M059J (cell line): ENCODE data around the gene PPP6R3. TPM values are rescaled to one million over a fixed set of nuclear protein-coding genes. Genes with fewer than 3 reads are reported as not detected.

Experiments used
- DNase-seq: peaks from one replicate; pipeline ENCODE4 v3.0.0-alpha.2; 2012; ENCODE audit warnings: low read depth
- total RNA-seq: library from RNA; depleted of rRNA; stranded (reverse); fragments of >200 nt; shearing (Covaris generic); gene quantifications from 2 replicates; pipeline ENCODE4 v1.2.3, GENCODE V29; 2014

PPP6R3 gene
- total RNA-seq, 1 experiment from 2014 or later: 104 TPM

- DNase-seq: no peak
Observed at GRCh38 chr11:68495220-68495729, 34.7 kb downstream of the PPP6R3 start.

GRCh38 chr11:68495872-68496271 lies 35.3 kb downstream of the PPP6R3 start:
- no peak for DNase-seq

DNA sequence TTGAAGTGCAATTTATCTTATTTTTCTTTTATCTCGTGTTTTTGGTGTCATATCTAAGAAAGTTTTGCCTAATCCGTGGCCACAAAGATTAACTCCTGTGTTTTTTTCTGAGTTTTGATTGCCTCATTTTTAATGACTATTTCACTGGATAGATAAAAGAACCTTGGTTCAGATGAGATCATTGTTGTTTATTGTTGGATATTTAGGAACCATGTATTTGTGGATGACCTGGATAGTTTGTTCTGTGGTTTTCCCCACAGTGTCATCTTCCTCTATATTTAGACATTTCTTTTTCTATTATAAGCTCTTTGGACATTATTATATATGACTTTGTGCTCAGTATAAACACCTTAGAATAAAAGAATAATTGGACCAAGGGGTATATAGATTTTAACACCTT lies 37.2 kb downstream of the PPP6R3 start:
- no peak for DNase-seq

GRCh38 chr11:68498321-68498720 lies 37.8 kb downstream of the PPP6R3 start:
- no peak for DNase-seq

GRCh38 chr11:68498903-68499883 lies 38.6 kb downstream of the PPP6R3 start:
- no peak for DNase-seq

DNA sequence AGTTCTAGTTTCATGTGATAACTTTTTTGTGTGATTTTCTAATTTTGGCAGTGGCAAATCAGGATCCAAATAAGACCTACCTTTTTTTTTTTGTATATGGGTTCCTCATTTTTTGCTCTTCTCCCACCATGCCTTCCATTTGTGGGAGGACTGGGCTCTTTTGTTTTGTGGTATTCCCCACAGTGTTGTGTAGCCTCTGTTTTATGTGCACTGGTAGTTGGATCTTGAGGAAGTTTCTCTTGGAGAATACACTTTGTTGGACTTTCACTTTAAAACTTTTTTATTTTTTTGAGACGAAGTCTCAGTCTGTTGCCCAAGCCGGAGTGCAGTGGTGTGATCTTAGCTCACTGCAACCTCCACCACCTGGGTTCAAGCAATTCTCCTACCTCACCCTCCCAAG lies 39.7 kb downstream of the PPP6R3 start:
- no peak for DNase-seq

DNA sequence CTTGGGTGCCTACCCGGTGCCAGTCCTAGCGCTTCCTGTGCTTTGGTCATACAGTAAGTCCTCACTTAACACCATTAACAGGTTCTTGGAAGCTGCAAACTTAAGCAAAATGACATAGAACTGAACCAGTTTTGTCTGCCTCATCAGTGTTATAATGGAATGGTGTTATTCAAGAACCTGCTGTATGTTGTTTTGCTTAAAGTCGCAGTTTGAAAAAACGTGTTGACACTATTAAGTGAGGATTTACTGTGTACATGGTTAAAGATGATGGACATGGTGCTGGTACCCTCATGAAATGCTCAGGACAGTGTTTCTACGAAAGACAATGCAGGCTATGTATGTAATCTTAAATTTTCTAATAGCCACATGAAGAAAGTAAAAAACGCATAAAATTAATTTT lies 41.3 kb downstream of the PPP6R3 start:
- DNase-seq: no peak

DNA sequence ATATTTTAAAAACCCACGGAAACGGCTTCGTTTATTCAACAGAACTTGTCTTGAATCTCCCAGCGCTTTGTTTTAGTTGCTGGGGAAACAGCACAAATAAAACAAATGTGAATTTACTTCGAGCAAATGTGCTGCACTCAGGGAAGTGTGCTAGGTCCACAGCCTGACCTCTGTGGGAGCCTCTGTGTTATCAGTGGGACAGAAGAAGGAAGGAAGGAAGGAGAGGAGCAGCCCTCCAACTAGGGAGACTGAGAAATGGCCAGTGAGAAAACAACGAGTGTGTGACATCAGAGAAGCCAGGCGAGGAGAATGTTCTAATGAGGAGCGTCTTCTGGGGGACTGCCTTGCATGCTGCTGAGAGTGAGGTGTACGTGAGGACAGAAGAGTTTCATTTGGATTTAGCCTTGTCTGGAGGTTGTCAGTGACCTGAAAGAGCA lies 42.7 kb downstream of the PPP6R3 start:
- DNase-seq: peak; percentile 40

DNA sequence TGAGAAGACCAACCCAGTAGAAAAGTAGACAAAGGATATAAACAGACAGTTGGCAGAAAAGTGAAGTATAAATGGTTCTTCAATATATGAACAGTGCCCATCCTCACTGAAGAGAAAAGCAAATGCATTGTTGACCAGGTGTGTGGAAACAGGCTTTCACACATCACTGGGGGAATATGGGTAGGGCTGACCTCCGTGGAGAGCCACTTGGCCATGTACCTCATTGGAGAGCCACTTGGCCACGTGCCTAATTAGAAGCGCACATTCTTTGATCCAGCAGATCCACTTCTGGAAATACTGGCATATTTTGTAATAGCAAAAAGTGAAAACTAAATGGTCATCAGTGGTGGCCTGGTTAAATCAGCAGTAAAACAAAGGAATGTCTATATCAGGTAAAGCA lies 43.2 kb downstream of the PPP6R3 start:
- no peak for DNase-seq

DNA sequence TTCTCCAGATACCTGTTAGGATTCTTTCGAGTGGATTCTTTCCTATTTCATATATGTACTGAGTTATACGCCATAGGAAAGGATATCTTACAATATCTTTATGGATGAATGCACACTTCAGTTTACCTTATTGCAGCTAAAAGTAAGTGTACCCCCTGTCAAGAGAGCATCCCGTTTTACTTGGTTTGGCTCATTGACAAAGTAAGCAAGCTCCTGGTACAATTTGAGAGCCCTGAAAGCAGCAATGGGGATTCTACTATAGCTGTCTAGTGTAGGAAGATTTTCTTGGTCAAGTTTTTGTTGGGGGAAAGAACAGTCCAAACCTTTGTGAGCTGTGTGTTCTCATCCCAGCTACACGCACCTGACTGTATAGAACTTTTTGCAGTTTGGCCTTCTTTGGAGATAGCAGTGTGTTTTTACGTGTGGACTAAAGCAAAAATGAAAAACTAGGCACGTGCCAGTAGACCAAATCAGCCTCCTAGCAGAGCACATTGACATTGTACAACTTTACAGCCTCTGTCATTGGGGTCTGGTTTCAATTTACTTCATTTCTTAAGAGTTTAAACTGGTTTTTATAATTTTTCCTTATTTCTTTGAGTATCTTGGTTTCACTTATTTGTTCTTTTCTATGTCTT lies 44.0 kb downstream of the PPP6R3 start:
- no peak for DNase-seq

- DNase-seq: no peak
Observed at GRCh38 chr11:68505596-68505995, 45.0 kb downstream of the PPP6R3 start.

DNA sequence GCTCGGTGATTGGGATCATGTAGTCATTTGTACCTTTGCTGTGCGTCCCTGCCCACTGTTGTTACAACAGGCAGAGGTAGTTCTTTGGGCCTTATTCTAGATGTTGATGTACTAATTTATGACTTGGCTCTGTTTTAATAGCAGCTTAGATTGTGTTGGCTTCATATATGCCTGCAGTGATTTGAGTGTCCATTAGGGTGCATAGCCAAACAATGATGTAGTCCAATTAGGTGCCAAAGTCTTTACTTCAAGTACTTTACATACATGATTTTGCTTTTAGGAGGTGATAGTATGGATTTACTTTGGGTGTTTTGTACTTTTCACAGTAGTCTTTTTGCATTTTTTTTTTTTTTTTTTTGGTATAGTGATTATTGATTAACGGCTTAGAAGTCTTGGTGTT lies 46.4 kb downstream of the PPP6R3 start:
- DNase-seq: peak; percentile 11

DNA sequence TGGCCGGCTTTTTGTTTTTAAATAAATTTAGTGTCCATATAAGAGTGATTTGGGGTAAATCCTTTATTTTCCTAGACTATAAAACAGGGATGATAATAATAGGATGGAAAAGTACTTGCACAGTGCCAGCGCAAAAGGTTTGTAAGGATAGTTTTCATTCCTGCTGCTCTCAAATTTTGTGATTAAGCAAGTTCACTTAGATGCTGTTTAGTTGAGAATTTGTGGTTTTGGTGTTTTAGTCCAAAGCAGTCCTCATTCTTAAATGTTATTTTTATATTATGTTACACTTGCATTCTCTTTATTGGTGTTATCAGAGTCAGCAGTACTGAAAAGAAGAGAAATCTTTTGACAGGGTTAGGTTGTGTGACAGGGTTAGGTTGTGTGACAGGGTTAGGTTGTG lies 47.9 kb downstream of the PPP6R3 start:
- no peak for DNase-seq

DNA sequence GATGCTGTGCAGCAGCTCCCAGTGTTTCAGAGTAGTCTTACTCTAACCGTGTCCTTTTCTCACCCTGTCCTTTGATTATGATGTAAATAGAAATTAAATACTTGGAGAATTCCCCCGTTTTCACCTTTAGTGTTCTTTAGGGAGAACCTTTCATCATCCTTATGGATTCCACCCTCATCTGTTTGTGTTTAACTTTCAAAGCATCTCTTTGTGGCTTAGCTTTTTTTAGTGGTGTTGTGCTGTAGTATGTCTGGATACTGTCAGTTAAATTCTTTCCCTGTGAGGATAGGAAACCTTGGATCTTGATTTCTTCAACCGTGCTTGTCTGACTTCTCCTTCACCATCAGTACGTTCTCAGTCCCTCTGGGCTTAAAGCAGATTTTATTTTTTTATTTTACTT lies 48.5 kb downstream of the PPP6R3 start:
- DNase-seq: no peak

DNA sequence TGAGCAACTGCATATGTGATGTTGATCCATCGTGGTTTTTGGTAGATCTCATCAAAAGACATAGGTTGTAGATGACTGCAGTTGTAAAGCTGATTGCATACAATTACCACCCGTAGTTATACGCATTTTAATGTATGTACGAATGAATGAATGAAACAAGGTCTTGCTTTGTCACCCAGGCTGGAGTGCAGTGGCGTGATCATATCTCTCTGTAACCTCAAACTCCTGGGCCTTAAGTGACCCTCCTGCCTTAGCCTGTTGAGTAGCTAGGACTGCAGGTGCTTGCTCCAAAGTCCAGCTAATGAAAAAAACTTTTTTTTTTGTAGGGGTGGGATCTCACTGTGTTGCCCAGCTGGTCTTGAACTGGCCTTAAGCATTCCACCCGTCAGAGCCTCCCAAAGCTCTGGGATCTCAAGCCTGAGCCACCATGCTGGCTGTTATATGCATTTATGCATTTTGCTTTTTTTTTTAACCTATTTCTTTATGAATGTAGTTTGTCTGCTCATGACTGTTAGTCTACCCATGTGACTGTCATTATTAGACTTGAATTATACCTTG lies 53.5 kb downstream of the PPP6R3 start:
- no peak for DNase-seq

DNA sequence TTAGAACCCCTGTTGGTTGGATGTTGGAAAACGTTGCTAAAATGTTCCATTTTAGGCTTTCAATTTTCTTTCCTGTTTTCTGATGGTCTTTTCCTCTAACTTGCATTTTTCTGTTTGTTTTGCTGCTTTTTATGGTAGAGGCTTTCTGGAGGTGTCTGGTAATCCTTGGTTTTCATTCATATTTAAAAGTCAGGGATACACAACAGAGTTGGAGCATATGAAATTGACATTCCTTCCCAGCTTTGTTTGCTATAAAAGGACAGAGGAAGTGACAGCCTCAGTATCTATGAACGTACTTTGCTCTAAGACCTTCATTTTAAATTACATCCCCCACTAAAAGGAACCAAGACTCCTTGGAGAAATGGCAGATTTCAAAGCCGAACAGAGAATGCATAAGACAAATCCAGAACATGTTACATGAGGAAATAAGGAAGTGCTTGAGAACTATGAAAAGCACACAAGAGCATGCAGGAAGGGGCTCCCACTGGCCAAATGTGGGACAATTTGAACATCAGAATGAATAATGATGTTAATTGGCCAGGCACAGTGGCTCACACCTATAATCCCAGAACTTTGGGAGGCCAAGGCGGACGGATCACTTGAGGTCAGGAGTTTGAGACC lies 56.7 kb downstream of the PPP6R3 start:
- no peak for DNase-seq

DNA sequence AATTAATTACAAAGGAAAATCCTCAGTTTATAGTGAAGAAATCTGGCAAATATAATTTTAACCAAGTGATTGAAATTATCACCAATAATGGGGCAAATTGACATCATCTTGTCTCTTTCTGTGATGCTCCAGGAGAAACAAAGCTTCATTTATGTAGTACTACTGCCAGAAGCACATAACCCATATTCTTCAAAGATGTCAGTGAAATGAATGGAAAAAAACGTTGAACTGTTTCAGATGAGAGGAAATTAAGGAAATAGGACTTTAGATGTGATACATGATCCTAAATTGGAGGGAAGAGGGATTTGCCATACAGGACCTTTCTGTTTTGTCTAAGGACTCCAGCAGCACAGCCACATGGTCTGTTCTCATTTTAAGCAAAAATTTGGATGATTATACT lies 57.6 kb downstream of the PPP6R3 start:
- no peak for DNase-seq

GRCh38 chr11:68521969-68522652 lies 61.6 kb downstream of the PPP6R3 start:
- DNase-seq: no peak

DNA sequence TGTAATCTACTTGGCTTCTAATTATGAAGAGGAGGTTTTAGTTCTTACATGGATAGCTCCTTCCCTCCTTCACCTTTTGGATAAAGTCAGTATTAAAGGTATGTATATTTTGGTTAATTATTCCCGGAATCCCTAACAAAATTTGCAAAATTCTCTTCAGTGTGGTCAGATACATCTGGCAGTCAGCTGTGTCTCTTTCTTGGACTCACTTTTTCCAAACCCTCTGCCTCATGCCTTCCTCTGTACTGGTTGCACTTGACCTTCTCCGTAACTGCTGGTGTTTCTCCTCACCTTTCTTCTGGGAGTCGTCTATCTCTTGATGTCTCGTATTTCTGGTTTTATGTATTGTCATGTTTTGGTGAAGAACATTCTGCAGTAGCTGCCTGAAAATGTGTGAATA lies 62.5 kb downstream of the PPP6R3 start:
- DNase-seq: no peak

DNA sequence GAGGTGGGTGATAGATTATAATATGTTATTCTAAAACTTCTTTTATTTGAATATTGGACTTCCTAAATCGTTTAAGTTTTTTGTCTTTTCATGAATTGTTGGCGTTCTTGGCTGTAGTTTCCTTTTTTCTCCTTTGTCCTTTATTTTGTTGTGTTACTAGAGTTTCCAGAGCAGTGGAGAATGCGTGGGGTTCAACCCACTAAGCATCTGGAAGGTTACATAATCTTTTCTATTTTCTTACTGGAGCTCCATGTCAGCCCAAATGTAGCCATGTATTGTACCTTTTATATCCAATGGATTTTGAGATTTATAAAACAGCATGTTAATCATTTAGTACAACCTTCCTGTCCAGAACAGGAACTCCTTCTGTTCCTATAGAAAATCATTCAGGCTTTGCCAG lies 63.2 kb downstream of the PPP6R3 start:
- no peak for DNase-seq

DNA sequence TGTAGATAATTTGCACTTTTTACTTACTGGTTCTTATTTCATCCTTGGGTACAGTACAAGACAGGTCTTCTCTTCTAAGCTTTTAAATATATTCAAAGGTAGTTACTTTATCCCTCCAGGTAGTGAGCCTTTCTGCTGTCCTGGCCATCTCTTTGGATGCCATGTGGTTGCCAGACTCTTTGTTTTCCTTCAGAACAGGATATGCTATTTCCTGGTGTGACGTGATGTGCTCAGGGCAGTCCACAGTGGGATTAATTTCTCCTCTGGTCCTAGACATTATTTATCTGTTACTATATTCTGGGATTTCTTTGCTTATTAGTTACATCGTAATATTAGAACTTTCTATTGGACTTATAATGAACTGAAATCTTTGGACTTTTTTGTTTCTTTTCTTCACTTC lies 63.7 kb downstream of the PPP6R3 start:
- no peak for DNase-seq

- no peak for DNase-seq
Observed at GRCh38 chr11:68524681-68525080, 64.1 kb downstream of the PPP6R3 start.
